NCI-H2081 treated with DMSO at 0.1 percent for 48 hours (cell line): ENCODE measurements around the gene C2.

Experiments
- DNase-seq: peaks from one replicate; lab custom pipeline; 2025; lab: John Stamatoyannopoulos, UW

Gene C2

DNA sequence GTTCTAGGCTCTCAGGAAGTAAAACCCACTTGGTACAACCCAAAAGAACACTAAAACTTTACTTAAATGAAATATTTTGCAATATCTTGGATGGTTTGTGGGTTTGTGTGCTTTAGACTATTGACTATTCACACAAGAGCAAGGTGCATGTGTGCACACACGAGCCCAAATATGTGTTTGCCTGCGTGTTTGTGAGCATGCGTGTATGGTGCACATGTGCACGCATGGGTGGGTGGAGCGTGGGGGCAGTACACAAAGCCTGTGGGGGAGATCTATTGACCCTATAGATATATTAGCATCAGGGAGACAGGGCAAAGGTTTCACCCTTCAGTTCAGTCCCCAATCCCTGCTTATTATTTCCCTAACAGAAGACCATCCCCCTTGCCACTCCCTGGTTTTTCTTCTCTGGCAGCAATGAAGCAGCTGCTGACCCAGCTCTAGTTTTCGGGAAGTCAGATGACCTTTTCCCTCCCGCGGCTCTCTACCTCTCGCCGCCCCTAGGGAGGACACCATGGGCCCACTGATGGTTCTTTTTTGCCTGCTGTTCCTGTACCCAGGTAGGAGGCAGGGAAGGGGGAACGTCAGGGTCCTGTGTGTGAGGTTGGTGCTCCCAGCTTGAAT, at the start of gene C2:
C2 (plus strand) TSS at position 476 of the 621 bp plus-strand sequence; CDS start at position 512, 36 bp downstream.
- DNase-seq, result no peak

- no peak for DNase-seq
These were observed 49.3 kb upstream of the C2 start for GRCh38 chr6:31878222-31878621.

- no peak for DNase-seq
These were observed 48.8 kb upstream of the C2 start, which contains the start of gene SLC44A4 for GRCh38 chr6:31878726-31879125. Gene SLC44A4, minus strand, starts transcription at chr6:31878997. Its CDS starts 17 bp downstream, at chr6:31878980.

DNA sequence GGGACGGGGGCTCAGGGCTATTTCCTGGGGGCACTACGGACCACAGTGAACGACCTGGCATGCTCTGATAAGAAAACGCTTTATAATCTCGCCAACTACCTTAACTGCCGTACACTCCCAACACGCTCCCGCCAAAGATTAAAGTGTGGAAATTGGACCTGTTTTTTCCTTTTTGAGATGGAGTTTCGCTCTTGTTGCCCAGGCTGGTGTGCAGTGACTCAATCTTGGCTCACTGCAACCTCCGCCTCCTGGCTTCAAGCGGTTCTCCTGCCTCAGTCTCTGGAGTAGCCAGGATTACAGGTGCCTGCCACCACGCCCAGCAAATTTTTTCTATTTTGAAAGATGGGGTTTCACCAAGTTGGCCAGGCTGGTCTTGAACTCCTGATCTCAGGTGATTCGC, 48.4 kb upstream of the C2 start:
- DNase-seq, result no peak

DNA sequence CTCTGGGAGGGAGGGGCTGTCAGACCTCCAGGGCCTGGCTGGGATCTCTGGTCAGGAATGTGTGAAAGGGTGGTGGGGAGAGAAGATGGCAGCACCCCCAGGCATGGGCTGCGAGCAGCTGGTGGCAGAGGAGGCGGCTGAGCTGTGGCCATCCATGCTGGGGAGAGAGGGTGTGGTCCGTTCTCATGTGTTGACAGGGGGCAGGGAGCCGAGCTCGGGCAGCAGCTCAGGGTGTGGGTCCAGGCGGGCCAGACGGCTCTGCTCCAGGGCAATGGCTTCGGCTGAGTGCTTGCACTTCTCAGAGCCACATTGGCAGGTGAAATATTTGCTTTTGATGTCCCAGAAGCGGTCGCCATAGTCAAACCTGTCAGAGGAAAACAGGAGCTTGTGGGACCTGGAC, 47.6 kb upstream of the C2 start:
- DNase-seq, result no peak

- DNase-seq, result no peak
These were observed 46.9 kb upstream of the C2 start for GRCh38 chr6:31880616-31881015.

DNA sequence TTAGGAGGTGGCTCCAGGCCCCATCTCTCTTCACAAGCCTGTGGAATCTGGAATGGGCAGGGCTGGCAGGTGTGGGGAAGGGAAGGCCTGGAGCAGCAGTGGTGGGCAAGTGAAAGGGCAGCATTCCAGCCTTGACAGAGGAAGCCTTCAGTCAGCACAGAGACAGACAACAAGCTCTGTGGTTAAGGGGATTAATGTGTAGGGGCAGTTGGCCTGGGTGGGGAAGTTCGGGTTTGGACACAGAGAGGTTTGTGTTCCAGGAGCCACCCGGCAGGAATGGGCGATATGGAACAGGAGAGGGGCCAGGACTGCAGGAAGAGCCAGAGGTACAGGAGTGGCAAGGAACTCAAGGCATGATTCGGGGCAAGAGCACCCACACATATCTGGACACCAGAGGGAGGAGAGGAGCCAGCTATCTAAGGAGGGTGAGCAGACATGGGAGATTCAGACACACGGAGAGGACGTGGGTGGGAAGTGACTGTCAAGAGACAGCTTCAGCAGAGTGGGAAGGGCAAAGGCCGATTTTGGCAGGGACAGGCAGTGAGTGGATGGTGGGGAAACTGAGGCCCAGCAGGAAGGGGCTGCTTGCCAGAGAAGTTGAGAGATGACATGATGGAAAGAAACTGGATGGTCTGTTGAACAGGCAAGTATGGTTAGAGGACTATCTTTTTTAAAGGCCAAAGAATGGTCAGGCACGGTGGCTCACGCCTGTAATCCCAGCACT, 46.2 kb upstream of the C2 start:
- DNase-seq, result no peak

DNA sequence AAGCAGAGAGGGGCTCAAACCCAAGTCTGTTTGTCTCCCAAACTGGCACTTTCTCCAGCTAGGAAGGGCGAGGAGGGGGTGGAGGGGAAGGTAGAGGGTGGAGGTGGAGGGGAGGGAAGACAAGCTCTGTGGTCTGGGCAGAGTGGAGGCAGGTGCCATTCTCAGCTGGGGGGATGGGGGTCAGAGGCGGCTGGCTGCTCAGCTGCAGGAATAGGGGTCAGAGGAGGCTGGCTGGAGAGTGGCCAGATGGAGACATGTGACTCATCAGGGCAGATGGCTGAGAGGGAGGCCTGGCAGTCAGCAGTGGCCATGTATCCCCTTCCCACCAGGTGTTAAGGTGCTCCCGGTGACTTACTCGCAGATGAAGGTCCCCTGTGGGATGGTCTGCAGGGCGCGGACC, 45.2 kb upstream of the C2 start:
- DNase-seq, result no peak

DNA sequence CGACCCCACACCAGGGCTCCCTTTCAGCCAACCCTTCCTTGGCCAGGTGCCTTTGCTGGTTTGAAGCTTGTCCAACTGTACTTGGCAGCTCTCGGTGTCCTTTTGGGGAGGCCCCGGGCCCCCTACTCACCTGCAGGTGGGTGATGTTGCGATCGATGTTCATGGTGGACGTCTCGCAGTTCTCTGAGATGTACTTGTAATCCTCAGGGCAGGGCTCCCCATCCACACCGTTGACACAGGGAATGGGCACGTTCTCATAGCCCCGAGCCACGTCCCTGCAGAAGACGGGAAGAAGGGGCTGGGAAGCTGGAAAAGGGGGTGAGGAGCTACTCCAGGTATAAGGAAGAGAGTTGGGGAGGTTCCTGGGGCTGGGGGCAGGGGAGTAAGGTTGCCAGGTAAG, 43.8 kb upstream of the C2 start:
- DNase-seq, result no peak

DNA sequence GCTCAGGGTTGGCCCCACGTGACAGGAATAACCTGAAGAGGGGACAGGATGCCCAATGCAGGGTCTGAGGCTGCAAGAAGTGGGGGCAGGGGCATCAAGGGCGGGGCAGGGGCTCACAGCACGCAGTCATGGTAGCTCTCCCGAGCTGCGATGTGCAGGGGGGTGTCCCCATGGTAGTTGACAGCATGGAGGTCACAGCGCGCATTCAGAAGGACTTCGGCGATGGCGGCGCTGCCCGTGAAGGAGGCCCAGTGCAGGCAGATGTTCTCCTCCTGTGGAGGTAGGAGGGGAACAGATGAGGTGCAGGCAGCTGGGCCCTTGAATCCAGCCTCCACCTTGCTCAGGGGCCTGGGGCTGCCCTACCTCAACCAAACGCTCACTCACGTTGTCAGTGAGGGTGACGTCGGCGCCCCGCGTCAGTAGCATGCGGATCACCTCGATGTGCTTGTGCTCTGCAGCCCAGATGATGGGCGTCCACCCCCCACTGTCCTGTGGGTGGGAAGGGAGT, 42.9 kb upstream of the C2 start:
- no peak for DNase-seq

- DNase-seq, result no peak
These were observed 41.0 kb upstream of the C2 start for GRCh38 chr6:31886541-31886991.

- DNase-seq, result no peak
These were observed 40.1 kb upstream of the C2 start for GRCh38 chr6:31887173-31888007.

- no peak for DNase-seq
These were observed 39.0 kb upstream of the C2 start for GRCh38 chr6:31888276-31889258.

DNA sequence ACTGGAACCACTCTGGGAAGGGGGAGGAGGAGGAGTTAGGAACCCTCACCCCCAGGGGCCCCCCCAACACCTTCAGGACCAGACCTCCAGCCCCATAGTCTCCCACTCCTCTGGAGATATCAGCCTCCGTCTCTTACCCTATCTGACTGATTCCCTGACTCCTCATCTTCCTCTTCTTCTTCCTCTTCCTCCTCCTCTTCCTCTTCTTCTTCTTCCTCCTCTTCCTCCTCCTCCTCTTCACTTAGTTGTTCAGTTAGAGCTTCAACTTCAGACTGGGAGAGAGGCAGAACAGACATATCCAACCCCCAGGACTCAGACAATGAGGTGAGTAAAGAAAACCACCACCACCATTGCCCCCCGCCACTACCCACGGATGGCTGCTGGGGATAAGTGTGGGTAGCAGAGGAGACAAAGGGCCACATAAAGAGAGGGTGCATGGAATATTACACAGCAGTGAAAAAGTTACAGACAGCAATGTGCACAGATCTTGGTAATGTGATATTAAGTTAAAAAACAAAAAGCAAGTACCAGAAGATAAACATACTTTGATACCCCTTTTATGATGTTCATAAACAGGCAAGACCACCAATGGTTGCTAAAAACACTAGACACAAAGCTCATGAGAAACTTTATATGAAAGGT, 38.1 kb upstream of the C2 start:
- DNase-seq, result no peak

- no peak for DNase-seq
These were observed 34.7 kb upstream of the C2 start for GRCh38 chr6:31892821-31893220.

- DNase-seq, result no peak
These were observed 31.0 kb upstream of the C2 start for GRCh38 chr6:31896493-31896855.

- DNase-seq, result no peak
These were observed 30.5 kb upstream of the C2 start for GRCh38 chr6:31896856-31897611.

DNA sequence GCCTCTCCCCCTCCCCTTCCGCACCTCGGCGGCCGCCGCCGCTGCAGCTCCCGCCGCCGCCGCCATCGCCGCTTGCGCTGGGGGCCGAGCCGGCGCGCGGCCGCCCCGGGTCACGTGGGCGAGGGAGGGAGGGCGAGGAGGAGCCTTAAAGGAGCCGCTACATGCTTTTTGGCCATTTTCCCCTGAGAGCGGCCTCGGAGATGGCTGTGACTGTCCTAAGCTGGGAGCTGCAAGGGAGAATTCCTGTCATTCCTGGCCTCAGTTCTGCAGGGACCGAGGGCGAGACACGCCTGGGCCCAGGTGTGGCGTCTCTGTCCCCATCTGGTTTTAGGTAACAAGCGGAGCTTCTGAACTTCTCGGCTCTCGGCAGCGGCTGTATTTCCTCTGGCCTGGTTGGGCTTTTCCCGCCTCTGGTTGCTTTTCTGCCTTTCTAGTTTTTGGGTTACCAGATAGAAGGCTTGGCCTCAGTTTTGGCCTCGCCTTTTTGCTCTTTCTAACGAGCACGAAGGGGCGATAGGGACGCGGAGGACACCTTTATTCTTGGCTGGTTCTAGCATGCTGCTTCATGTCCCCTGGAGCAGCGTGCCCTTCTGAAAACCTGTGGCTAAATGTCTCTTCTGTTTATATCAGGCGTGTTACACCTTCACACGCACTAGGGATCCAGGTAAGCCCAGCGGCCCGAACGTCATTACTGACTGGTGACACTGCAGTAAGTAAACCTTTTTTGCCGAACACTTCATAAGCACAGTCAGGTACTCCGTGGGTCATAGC, 29.7 kb upstream of the C2 start, which contains the start of gene EHMT2:
EHMT2 (minus strand) TSS at position 87 of the 771 bp plus-strand sequence; CDS start at position 66, 21 bp downstream.
- DNase-seq, result peak; percentile 17

GRCh38 chr6:31898383-31899011, 29.0 kb upstream of the C2 start:
- DNase-seq, result no peak
